GM12878 (cell line): ENCODE results near the gene ADGRB2. TPM values are rescaled to one million over a fixed set of nuclear protein-coding genes. Genes with fewer than 3 reads are reported as not detected.

Source experiments
- BCL11A ChIP-seq: IDR thresholded peaks from 2 replicates; pipeline ENCODE4 v1.6.1; 2011; ENCODE audit warnings: low read depth, low read length
- BRCA1 ChIP-seq: IDR thresholded peaks from 2 replicates; pipeline ENCODE4 v1.6.1; 2011; ENCODE audit warnings: low read depth, low read length, improper control_type of control experiment
- CBFB ChIP-seq: IDR thresholded peaks from 2 replicates; pipeline ENCODE4 v1.6.1; 2016; ENCODE audit warnings: antibody characterized with exemption, low read depth
- CHD1 ChIP-seq: IDR thresholded peaks from 2 replicates; pipeline ENCODE4 v1.6.1; 2012; ENCODE audit warnings: low read depth, low read length, improper control_type of control experiment
- CREB1 ChIP-seq: IDR thresholded peaks from 2 replicates; pipeline ENCODE4 v1.6.1; 2012; ENCODE audit warnings: low read depth, mild to moderate bottlenecking, inconsistent platforms
- HCFC1 ChIP-seq: fragments of 150-350 bp; IDR thresholded peaks from 2 replicates; pipeline ENCODE4 v1.6.1; 2014; ENCODE audit warnings: low read length
- IKZF1 ChIP-seq: fragments of 450-650 bp; conservative IDR thresholded peaks from 2 replicates; pipeline ENCODE4 v1.6.1; 2017; ENCODE audit warnings: antibody characterized with exemption, mild to moderate bottlenecking
- IRF5 ChIP-seq: fragments of 450-650 bp; IDR thresholded peaks from 2 replicates; pipeline ENCODE4 v1.6.1; 2017; ENCODE audit warnings: borderline replicate concordance
- KDM1A ChIP-seq: fragments of 200-600 bp; sonication (generic); IDR thresholded peaks from 2 replicates; pipeline ENCODE4 v1.6.1; 2016; ENCODE audit warnings: borderline replicate concordance
- MYB ChIP-seq: fragments of 150-350 bp; IDR thresholded peaks from 2 replicates; pipeline ENCODE4 v1.6.1; 2014; ENCODE audit warnings: mild to moderate bottlenecking, low read depth, low read length, borderline replicate concordance
- PAX8 ChIP-seq: fragments of 450-650 bp; IDR thresholded peaks from 2 replicates; pipeline ENCODE4 v1.6.1; 2017; ENCODE audit warnings: mild to moderate bottlenecking, moderate library complexity
- POU2F2 ChIP-seq: IDR thresholded peaks from 3 replicates; pipeline ENCODE4 v1.6.1; 2011; ENCODE audit warnings: low read depth, mild to moderate bottlenecking, low read length, borderline replicate concordance
- RAD51 ChIP-seq: fragments of 450-650 bp; IDR thresholded peaks from 2 replicates; pipeline ENCODE4 v1.6.1; 2016; ENCODE audit warnings: moderate library complexity, mild to moderate bottlenecking, inconsistent platforms
- SKIL ChIP-seq: fragments of 450-650 bp; IDR thresholded peaks from 2 replicates; pipeline ENCODE4 v1.6.1; 2017; ENCODE audit warnings: mild to moderate bottlenecking, low read depth, inconsistent platforms; ENCODE audit not compliant: poor library complexity, severe bottlenecking
- SMAD1 ChIP-seq: fragments of 450-650 bp; IDR thresholded peaks from 2 replicates; pipeline ENCODE4 v1.6.1; 2018; ENCODE audit warnings: mild to moderate bottlenecking, low read depth; ENCODE audit not compliant: partially characterized antibody
- SUPT20H ChIP-seq: IDR thresholded peaks from 2 replicates; pipeline ENCODE4 v1.6.1; 2011; ENCODE audit warnings: low read depth, mild to moderate bottlenecking, low read length, moderate library complexity, borderline replicate concordance; ENCODE audit not compliant: control insufficient read depth
- SUZ12 ChIP-seq: fragments of 200-600 bp; sonication (generic); IDR thresholded peaks from one replicate; pipeline ENCODE4 v1.6.1; 2018; ENCODE audit warnings: antibody characterized with exemption, mild to moderate bottlenecking; ENCODE audit not compliant: unreplicated experiment
- USF1 ChIP-seq: IDR thresholded peaks from 2 replicates; pipeline ENCODE4 v1.6.1; 2011; ENCODE audit warnings: borderline replicate concordance, low read depth, mild to moderate bottlenecking, moderate library complexity, mixed read lengths, low read length; ENCODE audit not compliant: insufficient read depth; ENCODE audit errors: extremely low read length
- ZBTB4 ChIP-seq: fragments of 450-650 bp; formaldehyde crosslinking; IDR thresholded peaks from 2 replicates; pipeline ENCODE4 v1.4.0; 2022; ENCODE audit warnings: mild to moderate bottlenecking, moderate library complexity
- ZNF592 ChIP-seq: fragments of 450-650 bp; IDR thresholded peaks from 2 replicates; pipeline ENCODE4 v1.6.1; 2017; ENCODE audit warnings: mild to moderate bottlenecking, moderate library complexity
- polyA plus RNA-seq, 11 experiments: library from polyadenylated mRNA; depleted of rRNA in 4 of 11; unstranded in 6 of 11; stranded (reverse) in 5 of 11; fragments of >200 nt; fragmentation: Nextera tagmentation in 4 of 11; fragmentation: Illumina TruSeq in 1 of 11; extraction: Ambion mirVana in 4 of 11; extraction: Trizol in 1 of 11; gene quantifications; 1 replicate in 1 of 11; 2 replicates in 10 of 11; pipeline versions ENCODE4 v1.2.1 to v1.2.3, GENCODE V29; 2011 to 2016; ENCODE audit warnings: inconsistent platforms in 2 of 11, missing spikeins in 2 of 11, low read depth in 1 of 11
- total RNA-seq, 4 experiments: library from RNA; depleted of rRNA in 3 of 4; stranded (reverse); fragments of >200 nt in 3 of 4; fragmentation: Illumina TruSeq in 1 of 4; extraction: Trizol in 1 of 4; gene quantifications; 2 replicates each; pipeline versions ENCODE4 v1.2.1 to v1.2.3, GENCODE V29; 2013 to 2021

The ADGRB2 gene
- total and polyA plus RNA-seq, 10 of the 15 experiments (the other 5 are each of a cell fraction or from before 2014, with no cell fraction given): 0.11 to 0.33 (median 0.18) TPM; not detected in 4

GRCh38 chr1:31707711-31708110 is 56.4 kb downstream of the ADGRB2 start (continued):
- TF ChIP-seq CHD1: no peak
- no peak for TF ChIP-seq HCFC1
- peak; percentile 47; the same call in 1 of the 2 replicates for TF ChIP-seq CBFB
- no peak for TF ChIP-seq BRCA1
- no peak for TF ChIP-seq IRF5
- no peak for TF ChIP-seq KDM1A
- TF ChIP-seq ZNF592: no peak
- TF ChIP-seq SMAD1: no peak
- no peak for TF ChIP-seq ZBTB4 (CRISPR knock-in tag)
- TF ChIP-seq POU2F2: peak; percentile 47; the same call in 1 of the 3 replicates
- peak; percentile 88 for TF ChIP-seq IKZF1
- no peak for TF ChIP-seq RAD51
- no peak for TF ChIP-seq MYB
- TF ChIP-seq BCL11A: peak; percentile 45; the same call in 1 of the 2 replicates
- TF ChIP-seq PAX8: no peak
- TF ChIP-seq USF1: no peak
- no peak for TF ChIP-seq SKIL
- no peak for TF ChIP-seq SUZ12
- TF ChIP-seq SUPT20H: no peak
- TF ChIP-seq CREB1: no peak
